Mesothelial cell of epicardium (in vitro differentiated cells): ENCODE results near the gene CPNE1. TPM values are rescaled to one million over a fixed set of nuclear protein-coding genes. Genes with fewer than 3 reads are reported as not detected.
"Not testable (repeated sequence)": the region's sequence is repeated elsewhere in the genome, so short reads cannot be mapped to it uniquely, and the experiment has no call there.

Source experiments
- DNase-seq, 2 experiments: peaks; one replicate each; pipeline ENCODE4 v3.0.0; 2021; ENCODE audit warnings: low spot score in 2 of 2; ENCODE audit not compliant: unreplicated experiment in 2 of 2
- H3K27ac Mint-ChIP-seq: 2 replicates; pipeline ENCODE4 v1.8.0; 2021; ENCODE audit warnings: mixed read lengths
- H3K27me3 Mint-ChIP-seq: 2 replicates; pipeline ENCODE4 v1.8.0; 2021; ENCODE audit warnings: low read depth, mixed read lengths
- H3K36me3 Mint-ChIP-seq: 2 replicates; pipeline ENCODE4 v1.8.0; 2021; ENCODE audit warnings: mixed read lengths
- H3K4me1 Mint-ChIP-seq: 2 replicates; pipeline ENCODE4 v1.8.0; 2021; ENCODE audit warnings: mixed read lengths
- H3K4me3 Mint-ChIP-seq: 2 replicates; pipeline ENCODE4 v1.8.0; 2021; ENCODE audit warnings: mild to moderate bottlenecking, moderate library complexity, mixed read lengths
- H3K9me3 Mint-ChIP-seq: 2 replicates; pipeline ENCODE4 v1.8.0; 2021; ENCODE audit warnings: mixed read lengths
- total RNA-seq: library from RNA; stranded (reverse); gene quantifications from 3 replicates; pipeline ENCODE4 v1.2.1, GENCODE V29; 2021
- TF ChIP-seq, protein P1 (sequence below): fragments of 200-600 bp; sonication (generic); IDR thresholded peaks from one replicate; pipeline ENCODE4 v1.5.0; 2021; ENCODE audit warnings: antibody characterized with exemption; ENCODE audit not compliant: unreplicated experiment

The CPNE1 gene
- total RNA-seq, 1 donor from 2014 or later, result 246 TPM

DNA sequence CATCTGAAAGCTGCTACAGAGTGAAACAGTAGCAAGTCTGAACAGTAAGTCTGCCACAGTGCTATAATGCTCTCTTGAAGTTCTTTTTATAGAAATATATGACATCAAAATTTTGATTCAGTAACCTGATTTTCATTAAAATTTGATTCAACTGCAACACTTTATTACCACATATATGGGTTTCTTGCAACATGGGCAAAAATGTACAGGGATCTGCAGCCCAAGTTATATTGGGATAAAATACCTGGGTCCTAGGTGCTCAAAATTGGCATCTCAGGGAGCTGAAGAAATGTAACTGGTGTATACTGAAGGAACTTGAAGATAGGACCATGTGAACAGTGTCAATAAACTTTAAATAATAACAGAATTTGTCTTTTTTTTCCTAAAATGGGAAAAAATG, 45.3 kb upstream of the CPNE1 start:
- Mint-ChIP-seq H3K9me3 (no peaks in the 10 kb centered on the region), H3K36me3 (peaks cover 34% of the 10 kb centered on the region), H3K27ac (no peak overlapping the region), H3K4me3 (no peak overlapping the region), H3K27me3 (no peaks in the 10 kb centered on the region), H3K4me1 (peaks cover 2% of the 10 kb centered on the region)
- no peak for DNase-seq
- TF ChIP-seq, protein P1, sequence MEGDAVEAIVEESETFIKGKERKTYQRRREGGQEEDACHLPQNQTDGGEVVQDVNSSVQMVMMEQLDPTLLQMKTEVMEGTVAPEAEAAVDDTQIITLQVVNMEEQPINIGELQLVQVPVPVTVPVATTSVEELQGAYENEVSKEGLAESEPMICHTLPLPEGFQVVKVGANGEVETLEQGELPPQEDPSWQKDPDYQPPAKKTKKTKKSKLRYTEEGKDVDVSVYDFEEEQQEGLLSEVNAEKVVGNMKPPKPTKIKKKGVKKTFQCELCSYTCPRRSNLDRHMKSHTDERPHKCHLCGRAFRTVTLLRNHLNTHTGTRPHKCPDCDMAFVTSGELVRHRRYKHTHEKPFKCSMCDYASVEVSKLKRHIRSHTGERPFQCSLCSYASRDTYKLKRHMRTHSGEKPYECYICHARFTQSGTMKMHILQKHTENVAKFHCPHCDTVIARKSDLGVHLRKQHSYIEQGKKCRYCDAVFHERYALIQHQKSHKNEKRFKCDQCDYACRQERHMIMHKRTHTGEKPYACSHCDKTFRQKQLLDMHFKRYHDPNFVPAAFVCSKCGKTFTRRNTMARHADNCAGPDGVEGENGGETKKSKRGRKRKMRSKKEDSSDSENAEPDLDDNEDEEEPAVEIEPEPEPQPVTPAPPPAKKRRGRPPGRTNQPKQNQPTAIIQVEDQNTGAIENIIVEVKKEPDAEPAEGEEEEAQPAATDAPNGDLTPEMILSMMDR, result no peak

DNA sequence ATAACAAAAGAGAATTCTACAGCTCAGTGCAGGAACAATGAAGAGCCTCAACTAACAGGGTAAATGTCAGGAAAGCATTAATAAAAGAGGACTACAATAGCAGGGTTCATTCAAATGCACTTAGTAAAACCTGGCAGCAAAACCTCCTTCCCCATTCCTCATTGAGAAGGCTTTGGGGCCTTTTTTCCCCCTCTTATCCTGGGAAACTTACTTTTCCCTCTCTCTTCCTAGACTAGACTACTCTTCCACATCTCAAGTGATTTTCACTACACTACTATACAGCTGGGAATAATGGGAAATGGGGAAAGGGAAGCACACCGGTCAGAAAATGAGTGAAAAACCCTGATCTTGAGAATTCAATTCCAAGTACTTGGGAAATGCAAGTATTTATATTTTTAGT, 44.6 kb upstream of the CPNE1 start:
- no peak overlapping the region for H3K27ac Mint-ChIP-seq
- no peak for DNase-seq
- peaks cover 38% of the 10 kb centered on the region for H3K36me3 Mint-ChIP-seq
- no peak overlapping the region for H3K4me3 Mint-ChIP-seq
- TF ChIP-seq, protein P1, result no peak
- no peaks in the 10 kb centered on the region for H3K9me3 Mint-ChIP-seq
- H3K27me3 Mint-ChIP-seq, result no peaks in the 10 kb centered on the region
- H3K4me1 Mint-ChIP-seq, result peaks cover 2% of the 10 kb centered on the region

DNA sequence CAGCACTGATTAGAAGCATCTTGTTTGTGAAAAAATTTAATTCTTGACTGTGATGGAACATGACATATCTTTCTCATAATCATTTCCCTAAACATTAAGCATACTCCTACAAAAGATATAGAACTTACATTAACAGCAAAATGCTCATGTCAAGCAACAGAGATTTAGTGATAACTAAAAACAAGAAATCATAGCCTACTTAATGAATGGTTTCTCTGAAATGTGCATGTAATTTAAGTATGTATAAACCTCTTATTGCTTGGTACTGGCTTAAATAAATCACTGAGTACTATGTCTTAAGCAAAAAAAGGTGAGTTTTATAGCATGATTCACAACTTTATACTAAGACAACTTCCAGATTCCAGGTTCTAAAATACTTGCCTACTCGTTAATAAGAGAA, 43.8 kb upstream of the CPNE1 start:
- no peak for DNase-seq
- TF ChIP-seq, protein P1, result no peak
- Mint-ChIP-seq H3K27me3 (no peaks in the 10 kb centered on the region), H3K9me3 (no peaks in the 10 kb centered on the region), H3K27ac (no peak overlapping the region), H3K4me1 (peaks cover 2% of the 10 kb centered on the region), H3K36me3 (peaks cover 43% of the 10 kb centered on the region), H3K4me3 (no peak overlapping the region)

DNA sequence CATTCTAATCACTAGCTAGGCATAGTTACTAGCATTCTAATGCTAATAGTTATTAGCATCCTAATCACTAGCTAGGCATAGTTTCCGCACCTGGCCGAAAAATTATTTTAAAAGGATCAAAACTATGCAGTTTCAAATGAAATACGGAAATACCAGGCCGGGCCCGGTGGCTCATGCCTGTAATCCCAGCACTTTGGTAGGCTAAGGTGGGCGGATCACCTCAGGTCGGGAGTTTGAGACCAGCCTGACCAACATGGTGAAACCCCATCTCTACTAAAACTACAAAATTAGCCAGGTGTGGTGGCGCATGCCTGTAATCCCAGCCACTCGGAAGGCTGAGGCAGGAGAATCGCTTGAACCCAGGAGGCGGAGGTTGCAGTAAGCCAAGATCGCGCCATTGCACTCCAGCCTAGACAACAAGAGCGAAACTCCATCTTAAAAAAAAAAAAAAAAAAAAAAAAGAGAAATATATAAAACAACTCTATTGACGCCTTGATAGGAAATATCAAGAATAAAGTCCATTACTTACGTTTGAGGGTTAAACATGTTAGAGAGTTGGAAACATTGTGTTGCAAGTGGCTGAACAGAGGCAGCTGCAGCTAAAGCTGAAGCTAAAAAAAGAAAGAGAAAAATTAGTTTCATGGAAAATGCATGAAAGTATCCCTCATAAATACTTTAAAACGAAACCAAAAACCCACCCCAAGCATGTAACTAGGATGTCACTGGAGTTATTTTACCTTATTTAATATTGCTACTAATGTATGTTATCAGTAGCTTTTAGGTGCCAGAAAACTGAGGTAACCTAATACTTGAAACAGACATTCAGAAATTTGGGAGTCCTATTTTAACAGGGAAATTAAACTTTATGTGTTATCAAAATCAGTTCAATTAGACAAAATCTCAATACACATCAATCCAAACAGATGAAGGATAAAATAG, 42.2 kb upstream of the CPNE1 start:
- not testable (repeated sequence) for H3K27me3 Mint-ChIP-seq, H3K4me1 Mint-ChIP-seq, H3K4me3 Mint-ChIP-seq, DNase-seq, H3K9me3 Mint-ChIP-seq
- peak overlapping the region; percentile 47 for H3K27ac Mint-ChIP-seq
- peaks cover 40% of the 10 kb centered on the region for H3K36me3 Mint-ChIP-seq

DNA sequence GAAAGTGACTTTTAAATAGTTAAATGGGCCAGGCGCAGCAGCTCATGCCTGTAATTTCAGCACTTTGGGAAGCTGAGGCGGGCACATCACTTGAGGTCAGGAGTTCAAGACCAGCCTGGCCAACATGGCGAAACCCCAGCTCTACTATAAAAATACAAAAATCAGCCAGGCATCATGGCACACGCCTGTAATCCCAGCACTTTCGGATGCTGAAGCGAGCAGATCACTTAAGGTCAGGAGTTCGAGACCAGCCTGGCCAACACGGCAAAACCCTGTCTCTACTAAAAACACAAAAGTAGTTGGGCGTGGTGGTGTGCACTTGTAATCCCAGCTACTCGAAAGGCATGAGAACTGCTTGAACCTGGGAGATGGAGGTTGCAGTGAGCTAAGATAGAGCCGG, 41.2 kb upstream of the CPNE1 start:
- H3K9me3 Mint-ChIP-seq, H3K4me3 Mint-ChIP-seq, H3K27ac Mint-ChIP-seq, H3K27me3 Mint-ChIP-seq, DNase-seq, H3K4me1 Mint-ChIP-seq: not testable (repeated sequence)
- peaks cover 30% of the 10 kb centered on the region for H3K36me3 Mint-ChIP-seq

DNA sequence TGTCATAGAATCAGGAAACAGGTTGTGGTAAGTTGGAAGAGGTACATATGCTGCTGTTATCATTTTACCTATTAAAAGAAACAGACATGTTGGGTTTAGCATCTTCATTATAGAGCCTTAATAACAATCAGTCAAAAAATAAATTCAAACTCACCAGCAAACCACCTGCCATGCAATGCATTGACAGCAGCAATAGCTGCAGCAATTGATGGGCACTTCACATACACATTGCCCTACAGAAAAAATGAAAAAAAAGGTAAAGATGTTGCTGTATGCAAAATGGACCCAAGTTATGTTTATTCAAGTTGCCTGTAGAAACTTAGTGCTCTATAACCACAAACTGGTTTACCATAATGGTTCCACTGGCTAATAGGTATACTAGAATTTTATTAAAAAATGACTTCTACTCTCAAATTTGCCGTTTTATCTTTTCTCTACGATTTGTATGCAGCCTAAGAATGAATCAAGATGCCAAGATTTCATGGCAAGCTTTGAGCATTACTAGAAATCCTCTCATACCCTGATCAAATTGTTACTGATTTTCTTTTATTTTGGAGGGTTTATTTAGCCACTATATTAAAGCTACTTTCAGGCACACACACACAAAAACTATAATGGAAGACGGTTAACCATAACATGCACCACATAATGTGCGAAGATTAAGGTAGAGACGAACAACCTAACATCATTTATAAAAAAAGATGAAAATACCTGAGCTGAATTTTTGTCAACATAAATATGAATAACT, 40.0 kb upstream of the CPNE1 start:
- TF ChIP-seq, protein P1, result no peak
- Mint-ChIP-seq H3K4me3 (no peak overlapping the region), H3K4me1 (peaks cover 10% of the 10 kb centered on the region), H3K9me3 (no peaks in the 10 kb centered on the region), H3K27me3 (no peaks in the 10 kb centered on the region), H3K36me3 (peaks cover 26% of the 10 kb centered on the region), H3K27ac (peak overlapping the region; percentile 32)
- no peak for DNase-seq
